Cardiac fibroblast (primary cell): ENCODE data around the gene ZNF12.

Source experiments
- DNase-seq, 2 donors: peaks; one replicate each; pipeline versions ENCODE4 v3.0.0 to v3.0.0-alpha.2; 2010; ENCODE audit warnings: low read depth in 2 of 2
- H3K4me3 ChIP-seq, 2 donors: replicated peaks in 1 of 2; 1 replicate in 1 of 2; 2 replicates in 1 of 2; pipeline ENCODE4 v1.5.1; 2011; ENCODE audit warnings: low read depth in 2 of 2, low read length in 2 of 2, mild to moderate bottlenecking in 2 of 2, moderate library complexity in 1 of 2
- TF ChIP-seq, protein P1 (sequence below): IDR thresholded peaks from one replicate; pipeline ENCODE4 v1.5.1; 2011; ENCODE audit warnings: low read depth, mild to moderate bottlenecking, low read length, inconsistent platforms

The ZNF12 gene

DNA sequence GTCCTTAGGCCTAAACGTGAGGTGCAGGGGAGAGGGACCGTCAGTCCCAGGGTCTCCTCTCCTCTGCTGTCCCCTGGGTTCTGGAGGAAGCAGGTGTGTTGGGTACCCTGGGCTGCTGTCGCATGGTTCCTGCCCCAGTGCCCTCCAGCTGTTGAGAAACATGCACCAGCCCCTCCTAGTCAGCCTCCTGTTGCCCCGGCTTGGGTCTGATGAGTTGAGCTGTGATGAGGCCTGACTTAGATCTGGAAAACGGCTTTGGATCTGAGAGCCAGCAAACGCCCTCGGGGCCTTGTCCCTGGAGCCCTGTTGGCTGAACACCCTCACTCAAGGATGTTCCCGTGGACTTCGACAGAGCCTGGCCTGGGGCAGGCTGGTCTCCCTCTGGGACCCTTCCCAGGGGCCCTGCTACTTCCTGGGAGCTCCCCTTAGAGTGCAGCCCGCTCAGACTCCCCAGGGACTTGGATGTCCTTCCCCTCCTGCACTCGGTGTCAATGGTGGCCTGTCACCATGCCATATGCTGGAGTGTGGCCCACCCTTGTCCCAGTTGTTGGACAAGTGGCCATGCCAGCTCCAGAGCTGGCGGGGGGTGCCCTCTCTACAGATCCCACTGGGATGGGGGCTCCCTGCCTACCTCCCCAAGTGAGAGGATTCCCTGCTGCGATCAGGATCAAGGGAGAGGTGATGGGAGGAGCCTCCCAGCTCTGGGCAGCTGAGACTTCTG lies 57.3 kb downstream of the ZNF12 start:
- TF ChIP-seq, protein P1, sequence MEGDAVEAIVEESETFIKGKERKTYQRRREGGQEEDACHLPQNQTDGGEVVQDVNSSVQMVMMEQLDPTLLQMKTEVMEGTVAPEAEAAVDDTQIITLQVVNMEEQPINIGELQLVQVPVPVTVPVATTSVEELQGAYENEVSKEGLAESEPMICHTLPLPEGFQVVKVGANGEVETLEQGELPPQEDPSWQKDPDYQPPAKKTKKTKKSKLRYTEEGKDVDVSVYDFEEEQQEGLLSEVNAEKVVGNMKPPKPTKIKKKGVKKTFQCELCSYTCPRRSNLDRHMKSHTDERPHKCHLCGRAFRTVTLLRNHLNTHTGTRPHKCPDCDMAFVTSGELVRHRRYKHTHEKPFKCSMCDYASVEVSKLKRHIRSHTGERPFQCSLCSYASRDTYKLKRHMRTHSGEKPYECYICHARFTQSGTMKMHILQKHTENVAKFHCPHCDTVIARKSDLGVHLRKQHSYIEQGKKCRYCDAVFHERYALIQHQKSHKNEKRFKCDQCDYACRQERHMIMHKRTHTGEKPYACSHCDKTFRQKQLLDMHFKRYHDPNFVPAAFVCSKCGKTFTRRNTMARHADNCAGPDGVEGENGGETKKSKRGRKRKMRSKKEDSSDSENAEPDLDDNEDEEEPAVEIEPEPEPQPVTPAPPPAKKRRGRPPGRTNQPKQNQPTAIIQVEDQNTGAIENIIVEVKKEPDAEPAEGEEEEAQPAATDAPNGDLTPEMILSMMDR: no peak
- H3K4me3 ChIP-seq: no peak overlapping the region
- no peak for DNase-seq

DNA sequence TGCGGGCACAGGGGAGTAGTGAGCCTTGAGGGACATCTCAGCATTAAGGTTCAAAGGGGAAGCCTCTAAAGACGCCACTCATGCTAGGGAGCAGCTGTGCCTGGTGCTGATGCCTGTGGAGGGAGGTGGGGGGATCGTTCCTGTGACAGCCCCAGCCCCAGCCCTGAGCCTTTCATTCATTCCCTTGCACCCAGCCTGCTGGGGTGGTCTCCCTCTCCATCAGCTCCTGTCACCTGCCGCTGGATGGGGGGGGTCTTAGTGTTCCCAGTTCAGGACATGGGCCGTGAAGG lies 58.0 kb downstream of the ZNF12 start:
- DNase-seq: no peak
- no peak overlapping the region for H3K4me3 ChIP-seq
- TF ChIP-seq, protein P1: no peak

DNA sequence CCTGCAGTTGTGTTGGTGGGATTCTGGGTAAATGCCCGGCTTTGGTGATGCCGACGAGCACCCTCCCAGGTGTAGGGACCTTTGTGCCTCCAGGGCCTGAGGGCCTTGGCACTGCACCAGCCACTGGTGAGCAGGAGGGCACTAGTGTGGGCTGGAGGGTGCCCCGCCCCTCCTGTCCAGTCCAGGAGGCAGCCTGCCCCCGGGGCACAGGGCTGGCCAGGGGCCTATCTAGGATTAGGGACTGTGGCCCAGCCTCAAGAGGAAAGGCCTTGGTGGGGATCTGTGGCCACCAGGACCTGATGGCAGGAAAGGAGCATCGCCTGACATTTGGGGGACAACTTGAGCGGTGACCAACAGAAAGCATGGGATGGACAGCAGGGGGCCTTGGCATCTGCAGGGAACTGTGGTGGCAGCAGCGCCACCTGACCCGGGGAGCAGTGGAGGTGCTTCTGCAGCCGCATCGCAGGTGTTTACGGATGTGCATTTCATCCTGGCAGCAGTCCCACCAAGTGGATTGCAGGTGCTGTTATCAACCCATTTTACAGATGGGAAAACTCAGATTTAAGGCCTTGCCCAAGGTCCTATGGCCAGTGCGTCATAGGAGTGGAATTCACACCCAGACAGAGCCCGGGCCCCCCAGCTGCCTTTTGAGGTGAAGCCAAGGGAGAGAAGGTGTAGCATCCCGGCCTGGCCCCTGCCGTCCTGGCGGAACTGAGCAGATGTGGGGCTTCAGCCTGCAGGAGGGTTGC lies 58.5 kb downstream of the ZNF12 start:
- H3K4me3 ChIP-seq: no peak overlapping the region
- DNase-seq: no peak
- TF ChIP-seq, protein P1: no peak

DNA sequence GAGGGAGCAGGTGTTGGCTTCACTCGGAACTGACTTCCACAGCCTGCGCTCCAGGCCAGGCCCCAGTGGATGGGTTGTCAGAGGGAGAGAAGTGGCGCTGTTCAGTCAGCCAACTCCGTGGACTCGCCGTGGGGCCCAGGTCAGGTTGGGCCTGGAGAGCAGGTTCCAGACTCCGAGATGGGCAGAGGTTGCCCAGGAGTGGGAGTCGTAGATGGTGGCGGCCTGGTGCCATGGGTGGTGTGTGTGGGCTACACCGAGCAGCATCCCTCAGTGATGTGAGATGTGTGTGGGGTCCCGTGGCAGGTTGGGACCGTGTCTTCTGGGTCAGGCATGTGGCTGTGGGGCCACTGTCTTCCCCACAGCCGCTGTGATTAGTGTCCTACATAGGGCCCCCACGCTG lies 59.2 kb downstream of the ZNF12 start:
- DNase-seq: no peak
- H3K4me3 ChIP-seq: no peak overlapping the region
- TF ChIP-seq, protein P1: no peak

DNA sequence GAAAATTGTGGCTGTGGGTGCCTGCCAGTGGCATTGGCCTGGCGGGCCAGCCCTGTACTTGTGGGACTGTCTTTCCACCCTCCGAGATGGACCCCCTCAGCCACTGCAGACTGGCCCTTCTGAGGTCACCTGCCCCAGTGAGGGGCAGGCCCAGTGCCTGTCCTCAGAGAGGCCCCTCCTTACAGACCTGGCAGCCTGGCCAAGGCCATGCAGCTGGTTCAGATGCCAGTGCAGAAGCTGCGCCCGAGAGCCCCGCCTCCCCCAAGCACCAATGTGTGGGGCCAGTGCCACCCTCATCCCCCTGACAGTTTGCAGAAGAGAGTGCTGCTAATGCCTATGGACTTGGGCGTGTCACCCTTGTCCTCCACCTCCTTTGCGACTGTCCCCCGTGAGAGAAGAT lies 59.7 kb downstream of the ZNF12 start:
- no peak overlapping the region for H3K4me3 ChIP-seq
- TF ChIP-seq, protein P1: no peak
- DNase-seq: no peak

DNA sequence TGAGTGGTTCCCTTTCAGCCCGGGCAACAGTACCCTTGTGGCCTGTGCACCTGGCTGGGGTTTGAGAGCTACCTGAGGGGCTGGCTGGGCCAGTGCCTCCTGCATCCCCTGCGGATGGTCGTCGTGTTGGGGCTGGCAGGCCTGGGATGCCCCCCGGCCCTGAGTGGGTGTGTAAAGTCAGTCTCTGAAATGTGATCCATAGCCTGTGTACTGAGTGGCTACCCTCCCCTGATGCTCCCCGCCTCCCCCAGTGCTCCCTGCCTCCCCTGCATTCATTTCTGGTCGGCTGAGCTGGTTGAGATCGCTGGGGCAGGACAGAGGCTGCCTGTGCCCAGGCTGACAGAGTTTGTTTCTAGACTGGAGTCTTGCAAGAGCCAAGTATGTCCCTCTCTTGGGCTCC lies 60.3 kb downstream of the ZNF12 start:
- no peak for DNase-seq
- no peak overlapping the region for H3K4me3 ChIP-seq
- TF ChIP-seq, protein P1: no peak
